Measurements from ENCODE around the gene ACSBG1. TPM values are rescaled to one million over a fixed set of nuclear protein-coding genes. Genes with fewer than 3 reads are reported as not detected.
"Not testable (repeated sequence)": the region's sequence is repeated elsewhere in the genome, so short reads cannot be mapped to it uniquely, and the experiment has no call there.

ACSBG1 gene
- total RNA-seq, 1 donor, result 0.52 TPM

DNA sequence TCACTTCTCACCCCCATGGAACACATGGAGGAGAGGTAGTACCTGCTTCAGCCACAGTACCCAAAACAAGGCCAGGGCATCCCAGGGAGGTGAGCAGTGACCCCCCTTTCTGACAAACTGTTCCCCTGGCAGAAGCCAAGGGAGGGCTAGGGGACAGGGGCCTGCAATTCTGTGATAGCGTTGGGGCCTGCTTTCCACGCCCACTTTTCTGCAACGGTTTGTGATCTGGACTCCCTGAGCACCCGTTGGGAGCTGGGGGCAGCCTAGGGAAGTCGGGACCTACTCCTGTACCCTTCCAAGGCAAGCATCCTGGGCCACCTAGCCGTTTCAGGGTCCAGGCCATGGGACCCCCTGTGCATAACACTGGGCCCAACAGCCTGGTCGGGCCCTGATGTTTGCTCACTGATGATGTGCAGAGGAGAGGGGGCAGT is 29.0 kb upstream of the ACSBG1 start:
- no peaks in the 10 kb centered on the region for H3K27me3 ChIP-seq (ENCODE audit: insufficient read depth, low read length)
- H3K9me3 ChIP-seq (ENCODE audit: low read depth, low read length), result no peaks in the 10 kb centered on the region

DNA sequence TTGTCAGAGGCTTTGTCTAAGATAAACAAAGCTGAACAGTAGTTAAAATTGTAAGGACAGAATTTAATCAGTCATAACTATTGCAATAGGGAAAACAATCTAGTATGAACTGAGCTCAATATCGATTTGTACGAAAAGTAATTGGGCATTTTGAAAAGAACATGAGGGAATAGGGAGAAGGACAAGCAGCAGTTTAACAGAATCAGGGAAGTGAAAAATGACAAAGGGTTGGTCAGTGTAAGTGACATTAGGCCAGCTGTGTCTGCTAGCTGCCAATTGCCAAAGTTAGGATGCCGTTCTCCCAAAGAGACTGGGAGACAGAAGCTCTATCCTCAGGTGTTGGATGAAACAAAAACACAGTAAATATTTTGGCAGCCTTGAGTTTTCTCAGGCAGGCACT is 26.7 kb upstream of the ACSBG1 start:
- no peaks in the 10 kb centered on the region for H3K9me3 ChIP-seq (ENCODE audit: low read depth, low read length)
- no peaks in the 10 kb centered on the region for H3K27me3 ChIP-seq (ENCODE audit: insufficient read depth, low read length)
- H3K4me1 ChIP-seq (ENCODE audit: insufficient read depth, low read length), result peaks cover 17% of the 10 kb centered on the region
- H3K4me3 ChIP-seq (ENCODE audit: low read length), result no peak overlapping the region

More for the DNA sequence above, 29.0 kb upstream of the ACSBG1 start:
- Histone ChIP-seq H3K4me3 (ENCODE audit: low read length) (no peak overlapping the region), H3K4me1 (ENCODE audit: insufficient read depth, low read length) (peaks cover 18% of the 10 kb centered on the region)

- Histone ChIP-seq H3K4me3 (ENCODE audit: low read length) (no peak overlapping the region), H3K27me3 (ENCODE audit: insufficient read depth, low read length) (no peaks in the 10 kb centered on the region), H3K9me3 (ENCODE audit: low read depth, low read length) (no peaks in the 10 kb centered on the region), H3K4me1 (ENCODE audit: insufficient read depth, low read length) (peaks cover 11% of the 10 kb centered on the region)
Observed at GRCh38 chr15:78260489-78260888, 26.1 kb upstream of the ACSBG1 start.

GRCh38 chr15:78259232-78259631 is 24.9 kb upstream of the ACSBG1 start:
- Histone ChIP-seq H3K4me1 (ENCODE audit: insufficient read depth, low read length) (peaks cover 4% of the 10 kb centered on the region), H3K27me3 (ENCODE audit: insufficient read depth, low read length) (no peaks in the 10 kb centered on the region), H3K9me3 (ENCODE audit: low read depth, low read length) (no peaks in the 10 kb centered on the region), H3K4me3 (ENCODE audit: low read length) (no peak overlapping the region)

- H3K9me3 ChIP-seq (ENCODE audit: low read depth, low read length), result no peaks in the 10 kb centered on the region
- H3K4me1 ChIP-seq (ENCODE audit: insufficient read depth, low read length), result no peaks in the 10 kb centered on the region
- no peaks in the 10 kb centered on the region for H3K27me3 ChIP-seq (ENCODE audit: insufficient read depth, low read length)
Observed at GRCh38 chr15:78257681-78258080, 23.3 kb upstream of the ACSBG1 start.

DNA sequence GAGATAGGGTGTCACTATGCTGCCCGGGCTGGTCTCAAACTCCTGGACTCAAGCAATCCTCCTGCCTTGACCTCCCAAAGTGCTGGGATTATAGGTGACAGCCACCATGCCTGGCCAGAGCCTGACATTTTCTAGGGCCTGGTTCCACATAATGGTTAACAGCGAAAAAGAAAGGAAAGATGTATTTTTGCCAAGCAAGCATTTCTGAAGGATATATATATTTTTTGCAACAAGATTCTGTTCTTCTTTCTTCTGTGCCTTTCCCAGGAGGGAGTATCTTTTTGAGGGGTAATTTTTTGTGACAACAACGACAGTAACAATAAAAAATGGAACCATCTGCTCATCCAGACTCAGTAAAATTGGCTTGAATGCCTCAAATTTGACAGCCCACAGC is 21.7 kb upstream of the ACSBG1 start:
- H3K9me3 ChIP-seq (ENCODE audit: low read depth, low read length), result no peaks in the 10 kb centered on the region
- no peaks in the 10 kb centered on the region for H3K4me1 ChIP-seq (ENCODE audit: insufficient read depth, low read length)
- no peak overlapping the region for H3K4me3 ChIP-seq (ENCODE audit: low read length)
- H3K27me3 ChIP-seq (ENCODE audit: insufficient read depth, low read length), result no peaks in the 10 kb centered on the region

More at GRCh38 chr15:78257681-78258080, 23.3 kb upstream of the ACSBG1 start:
- no peak overlapping the region for H3K4me3 ChIP-seq (ENCODE audit: low read length)

DNA sequence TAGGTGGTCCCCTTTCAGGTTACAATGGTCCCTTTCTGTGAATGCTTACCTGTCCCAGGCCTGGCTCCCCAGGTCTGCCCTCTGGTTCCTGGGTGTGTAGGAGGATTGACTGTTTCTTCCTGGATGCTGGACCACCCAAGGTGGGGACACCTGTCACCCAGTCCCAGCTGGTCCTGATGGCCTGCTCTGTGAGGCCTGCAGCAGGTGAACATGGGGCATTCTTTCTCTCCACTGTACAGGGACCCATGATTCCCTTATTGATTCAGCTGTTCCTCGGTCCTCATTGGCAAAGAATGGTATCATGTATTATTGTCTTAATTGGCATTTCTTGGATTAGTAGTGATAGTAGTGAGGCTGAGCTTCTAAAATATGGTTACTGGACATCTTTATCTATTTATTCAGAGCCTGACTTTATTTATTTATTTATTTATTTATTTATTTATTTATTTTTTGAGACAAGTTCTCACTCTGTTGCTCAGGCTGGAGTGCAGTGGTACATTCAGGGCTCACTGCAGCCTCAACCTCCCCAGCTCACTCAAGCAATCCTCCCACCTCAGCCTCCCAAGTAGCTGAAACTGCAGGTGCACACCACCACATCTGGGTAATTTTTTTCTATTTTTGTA is 21.2 kb upstream of the ACSBG1 start:
- Histone ChIP-seq H3K27me3 (ENCODE audit: insufficient read depth, low read length) (no peaks in the 10 kb centered on the region), H3K4me1 (ENCODE audit: insufficient read depth, low read length) (no peaks in the 10 kb centered on the region), H3K9me3 (ENCODE audit: low read depth, low read length) (no peaks in the 10 kb centered on the region), H3K4me3 (ENCODE audit: low read length) (no peak overlapping the region)

- Histone ChIP-seq H3K27me3 (ENCODE audit: insufficient read depth, low read length) (no peaks in the 10 kb centered on the region), H3K4me1 (ENCODE audit: insufficient read depth, low read length) (no peaks in the 10 kb centered on the region), H3K4me3 (ENCODE audit: low read length) (no peak overlapping the region), H3K9me3 (ENCODE audit: low read depth, low read length) (no peaks in the 10 kb centered on the region)
Observed at GRCh38 chr15:78251136-78251535, 16.8 kb upstream of the ACSBG1 start.

DNA sequence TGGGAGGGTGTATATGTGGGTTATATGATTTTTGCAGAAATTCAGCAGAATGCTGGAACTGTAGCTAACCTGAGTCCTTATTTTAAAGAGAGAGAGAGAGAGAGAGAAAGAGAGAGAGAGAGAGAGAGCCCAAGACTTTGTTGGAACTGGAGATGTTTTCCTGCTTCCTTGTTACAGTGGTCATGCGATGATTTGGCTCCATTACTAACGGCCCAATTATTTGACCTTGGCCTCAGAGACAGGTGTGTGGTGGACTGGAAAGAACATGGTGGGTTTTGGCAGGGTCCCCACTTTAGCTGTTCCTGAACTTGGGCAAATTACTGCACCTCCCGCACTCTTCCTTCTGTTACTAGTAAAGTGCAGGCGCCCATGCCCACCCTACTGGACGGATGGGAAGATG is 14.8 kb upstream of the ACSBG1 start:
- Histone ChIP-seq H3K9me3 (ENCODE audit: low read depth, low read length) (no peaks in the 10 kb centered on the region), H3K4me3 (ENCODE audit: low read length) (no peak overlapping the region), H3K4me1 (ENCODE audit: insufficient read depth, low read length) (no peaks in the 10 kb centered on the region)

GRCh38 chr15:78247911-78248310 is 13.5 kb upstream of the ACSBG1 start:
- Histone ChIP-seq H3K4me1 (ENCODE audit: insufficient read depth, low read length) (no peaks in the 10 kb centered on the region), H3K9me3 (ENCODE audit: low read depth, low read length) (no peaks in the 10 kb centered on the region), H3K4me3 (ENCODE audit: low read length) (no peak overlapping the region), H3K27me3 (ENCODE audit: insufficient read depth, low read length) (no peaks in the 10 kb centered on the region)

More for the DNA sequence above, 14.8 kb upstream of the ACSBG1 start:
- H3K27me3 ChIP-seq (ENCODE audit: insufficient read depth, low read length), result no peaks in the 10 kb centered on the region

DNA sequence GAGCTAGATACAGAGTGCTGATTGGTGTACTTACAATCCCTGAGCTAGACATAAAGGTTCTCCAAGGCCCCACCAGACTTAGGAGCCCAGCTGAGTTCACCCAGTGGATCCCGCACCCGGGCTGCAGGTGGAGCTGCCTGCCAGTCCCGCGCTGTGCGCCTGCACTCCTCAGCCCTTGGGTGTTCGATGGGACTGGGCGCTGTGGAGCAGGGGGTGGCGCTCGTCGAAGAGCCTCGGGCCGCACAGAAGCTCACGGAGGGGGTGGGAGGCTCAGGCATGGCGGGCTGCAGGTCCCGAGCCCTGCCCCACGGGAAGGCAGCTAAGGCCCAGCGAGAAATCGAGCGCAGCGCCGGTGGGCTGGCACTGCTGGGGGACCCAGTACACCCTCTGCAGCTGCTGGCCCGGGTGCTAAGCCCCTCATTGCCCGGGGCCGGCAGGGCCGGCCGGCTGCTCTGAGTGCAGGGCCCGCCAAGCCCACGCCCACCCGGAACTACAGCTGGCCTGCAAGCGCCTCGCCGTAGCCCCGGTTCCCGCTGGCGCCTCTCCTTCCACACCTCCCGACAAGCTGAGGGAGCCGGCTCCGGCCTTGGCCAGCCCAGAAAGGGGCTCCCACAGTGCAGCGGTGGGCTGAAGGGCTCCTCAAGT is 11.7 kb upstream of the ACSBG1 start:
- H3K4me3 ChIP-seq (ENCODE audit: low read length); H3K27me3 ChIP-seq (ENCODE audit: insufficient read depth, low read length): not testable (repeated sequence)

DNA sequence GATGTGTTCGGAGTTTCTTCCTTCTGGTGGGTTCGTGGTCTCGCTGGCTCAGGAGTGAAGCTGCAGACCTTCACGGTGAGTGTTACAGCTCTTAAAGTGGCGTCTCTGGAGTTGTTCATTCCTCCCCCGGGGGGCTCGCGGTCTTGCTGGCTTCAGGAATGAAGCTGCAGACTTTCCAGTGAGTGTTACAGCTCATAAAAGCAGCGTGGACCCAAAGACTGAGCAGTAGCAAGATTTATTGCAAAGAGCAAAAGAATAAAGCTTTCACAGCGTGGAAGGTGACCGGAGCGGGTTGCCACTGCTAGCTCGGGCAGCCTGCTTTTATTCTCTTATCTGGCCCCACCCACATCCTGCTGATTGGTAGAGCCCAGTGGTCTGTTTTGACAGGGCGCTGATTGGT is 11.0 kb upstream of the ACSBG1 start:
- not testable (repeated sequence) for H3K9me3 ChIP-seq (ENCODE audit: low read depth, low read length); H3K4me1 ChIP-seq (ENCODE audit: insufficient read depth, low read length); H3K4me3 ChIP-seq (ENCODE audit: low read length)

More for the DNA sequence above, 11.7 kb upstream of the ACSBG1 start:
- not testable (repeated sequence) for H3K9me3 ChIP-seq (ENCODE audit: low read depth, low read length); H3K4me1 ChIP-seq (ENCODE audit: insufficient read depth, low read length)

GRCh38 chr15:78244893-78245292 is 10.5 kb upstream of the ACSBG1 start:
- Histone ChIP-seq H3K27me3 (ENCODE audit: insufficient read depth, low read length) (no peaks in the 10 kb centered on the region), H3K4me1 (ENCODE audit: insufficient read depth, low read length) (no peaks in the 10 kb centered on the region)

More for the DNA sequence above, 11.0 kb upstream of the ACSBG1 start:
- not testable (repeated sequence) for H3K27me3 ChIP-seq (ENCODE audit: insufficient read depth, low read length)

DNA sequence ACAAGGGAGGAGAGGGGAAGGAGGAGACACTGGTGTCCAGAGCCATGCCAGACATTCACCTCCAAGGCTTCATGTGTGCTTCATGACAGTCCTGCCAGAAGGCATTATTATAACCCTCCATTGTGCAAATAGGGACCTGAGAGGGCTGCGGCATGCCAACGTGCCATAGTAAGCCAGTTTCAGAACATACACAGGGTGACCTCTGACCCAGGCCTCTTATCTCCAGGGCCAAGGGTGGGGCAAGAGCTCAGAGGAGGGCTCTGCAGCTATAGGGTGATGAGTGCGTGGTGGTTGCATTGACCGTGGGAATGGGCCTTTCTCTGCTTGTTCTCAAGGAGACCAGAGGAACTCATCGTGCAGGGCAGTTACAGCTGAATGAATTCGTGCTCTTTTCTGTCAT is 9.7 kb upstream of the ACSBG1 start:
- Histone ChIP-seq H3K4me3 (ENCODE audit: low read length) (no peak overlapping the region), H3K9me3 (ENCODE audit: low read depth, low read length) (no peaks in the 10 kb centered on the region), H3K27me3 (ENCODE audit: insufficient read depth, low read length) (no peaks in the 10 kb centered on the region), H3K4me1 (ENCODE audit: insufficient read depth, low read length) (no peaks in the 10 kb centered on the region)

More at GRCh38 chr15:78244893-78245292, 10.5 kb upstream of the ACSBG1 start:
- no peak overlapping the region for H3K4me3 ChIP-seq (ENCODE audit: low read length)
- no peaks in the 10 kb centered on the region for H3K9me3 ChIP-seq (ENCODE audit: low read depth, low read length)

DNA sequence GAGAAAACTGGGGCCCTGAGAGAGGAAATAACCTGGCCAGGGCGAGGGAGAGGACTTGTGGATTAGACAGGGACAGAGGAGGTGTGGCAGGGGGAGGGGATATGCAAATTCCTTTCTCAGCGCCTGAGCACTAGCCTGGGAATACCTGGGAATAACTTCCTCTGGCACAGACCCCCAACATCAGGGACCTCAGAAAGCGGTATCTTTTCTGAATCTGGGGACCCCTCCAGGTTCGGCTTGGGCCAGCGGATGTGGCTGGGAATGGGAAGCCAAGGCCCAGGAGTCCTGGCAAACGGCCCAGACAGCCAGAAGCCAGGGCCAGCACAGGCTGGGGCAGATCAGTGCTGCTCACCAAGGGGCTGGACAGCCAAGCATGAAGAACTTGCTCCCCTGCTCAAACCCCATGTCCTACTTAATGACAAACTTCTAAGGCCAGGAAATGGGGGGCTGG is 9.2 kb upstream of the ACSBG1 start:
- Histone ChIP-seq H3K27me3 (ENCODE audit: insufficient read depth, low read length) (no peaks in the 10 kb centered on the region), H3K4me1 (ENCODE audit: insufficient read depth, low read length) (no peaks in the 10 kb centered on the region), H3K4me3 (ENCODE audit: low read length) (no peak overlapping the region), H3K9me3 (ENCODE audit: low read depth, low read length) (no peaks in the 10 kb centered on the region)

GRCh38 chr15:78243058-78243457 is 8.7 kb upstream of the ACSBG1 start:
- Histone ChIP-seq H3K4me3 (ENCODE audit: low read length) (no peak overlapping the region), H3K27me3 (ENCODE audit: insufficient read depth, low read length) (no peaks in the 10 kb centered on the region), H3K4me1 (ENCODE audit: insufficient read depth, low read length) (no peaks in the 10 kb centered on the region), H3K9me3 (ENCODE audit: low read depth, low read length) (no peaks in the 10 kb centered on the region)
